Common myeloid progenitor, CD34-positive (primary cell): ENCODE data around the gene POLA2. TPM values are rescaled to one million over a fixed set of nuclear protein-coding genes. Genes with fewer than 3 reads are reported as not detected.

Experiments
- CTCF ChIA-PET: fragments of 350-600 bp; sonication (Branson Sonifier 250); formaldehyde crosslinking; loops from one replicate; lab custom pipeline; 2021; ENCODE audit warnings: antibody characterized with exemption; lab: Charles Lee
- POLR2A ChIA-PET: fragments of 350-600 bp; sonication (Branson Sonifier 250); formaldehyde crosslinking; loops from one replicate; lab custom pipeline; 2021; ENCODE audit warnings: antibody characterized with exemption; lab: Charles Lee
- DNase-seq, 3 donors: peaks; one replicate each; pipeline versions ENCODE4 v3.0.0 to v3.0.0-alpha.2; 2013
- H3K27ac ChIP-seq, 2 experiments: 1 replicate in 1 of 2; 2 replicates in 1 of 2; pipeline ENCODE4 v1.7.0; 2013; ENCODE audit warnings: inconsistent platforms in 2 of 2, low read length in 2 of 2, mild to moderate bottlenecking in 2 of 2, low read depth in 1 of 2, moderate library complexity in 1 of 2; ENCODE audit not compliant: severe bottlenecking in 2 of 2, insufficient read depth in 1 of 2, poor library complexity in 1 of 2
- H3K27me3 ChIP-seq, 5 experiments: replicated peaks in 2 of 5; 1 replicate in 3 of 5; 2 replicates in 2 of 5; pipeline versions ENCODE4 v1.6.1 to v1.7.0; 2013; ENCODE audit warnings: low read length in 4 of 5, mild to moderate bottlenecking in 2 of 5, moderate library complexity in 2 of 5, inconsistent platforms in 1 of 5; ENCODE audit not compliant: insufficient read depth in 5 of 5, control insufficient read depth in 4 of 5
- H3K36me3 ChIP-seq, 4 experiments: 1 replicate in 2 of 4; 2 replicates in 2 of 4; pipeline versions ENCODE4 v1.6.1 to v1.7.0; 2013; ENCODE audit warnings: low read length in 3 of 4, control low read depth in 1 of 4, mild to moderate bottlenecking in 1 of 4; ENCODE audit not compliant: control insufficient read depth in 4 of 4, insufficient read depth in 4 of 4
- H3K4me1 ChIP-seq, 4 experiments: 1 replicate in 3 of 4; 2 replicates in 1 of 4; pipeline versions ENCODE4 v1.6.1 to v1.7.1; 2013; ENCODE audit warnings: low read length in 3 of 4, mild to moderate bottlenecking in 3 of 4, control low read depth in 1 of 4, inconsistent platforms in 1 of 4, moderate library complexity in 1 of 4; ENCODE audit not compliant: control insufficient read depth in 4 of 4, insufficient read depth in 4 of 4; ENCODE audit errors: control extremely low read depth in 1 of 4
- H3K4me3 ChIP-seq, 7 experiments: 1 replicate in 4 of 7; 2 replicates in 3 of 7; pipeline versions ENCODE4 v1.5.1 to v1.7.0; 2013; ENCODE audit warnings: mild to moderate bottlenecking in 7 of 7, low read length in 6 of 7, moderate library complexity in 6 of 7, inconsistent platforms in 2 of 7, low read depth in 2 of 7, control low read depth in 1 of 7; ENCODE audit not compliant: insufficient read depth in 4 of 7, control insufficient read depth in 1 of 7; ENCODE audit errors: extremely low read depth in 1 of 7
- H3K9me3 ChIP-seq, 5 experiments: 1 replicate in 4 of 5; 2 replicates in 1 of 5; pipeline versions ENCODE4 v1.6.1 to v1.7.1; 2013; ENCODE audit warnings: low read length in 4 of 5, mild to moderate bottlenecking in 2 of 5, inconsistent platforms in 1 of 5, low read depth in 1 of 5, moderate library complexity in 1 of 5; ENCODE audit not compliant: control insufficient read depth in 4 of 5, insufficient read depth in 2 of 5; ENCODE audit errors: control extremely low read depth in 1 of 5
- WGBS: methylation state at CpG from one replicate; pipeline ENCODE4 v1.1.5; 2013; ENCODE audit not compliant: insufficient coverage; 5-methylcytosine and 5-hydroxymethylcytosine counted together
- polyA plus RNA-seq: library from polyadenylated mRNA; unstranded; fragments of 120-200 nt; gene quantifications from one replicate; pipeline ENCODE4 v1.2.1, GENCODE V29; 2013

Gene POLA2, protein sequence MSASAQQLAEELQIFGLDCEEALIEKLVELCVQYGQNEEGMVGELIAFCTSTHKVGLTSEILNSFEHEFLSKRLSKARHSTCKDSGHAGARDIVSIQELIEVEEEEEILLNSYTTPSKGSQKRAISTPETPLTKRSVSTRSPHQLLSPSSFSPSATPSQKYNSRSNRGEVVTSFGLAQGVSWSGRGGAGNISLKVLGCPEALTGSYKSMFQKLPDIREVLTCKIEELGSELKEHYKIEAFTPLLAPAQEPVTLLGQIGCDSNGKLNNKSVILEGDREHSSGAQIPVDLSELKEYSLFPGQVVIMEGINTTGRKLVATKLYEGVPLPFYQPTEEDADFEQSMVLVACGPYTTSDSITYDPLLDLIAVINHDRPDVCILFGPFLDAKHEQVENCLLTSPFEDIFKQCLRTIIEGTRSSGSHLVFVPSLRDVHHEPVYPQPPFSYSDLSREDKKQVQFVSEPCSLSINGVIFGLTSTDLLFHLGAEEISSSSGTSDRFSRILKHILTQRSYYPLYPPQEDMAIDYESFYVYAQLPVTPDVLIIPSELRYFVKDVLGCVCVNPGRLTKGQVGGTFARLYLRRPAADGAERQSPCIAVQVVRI
- 13.6 TPM for polyA plus RNA-seq

DNA sequence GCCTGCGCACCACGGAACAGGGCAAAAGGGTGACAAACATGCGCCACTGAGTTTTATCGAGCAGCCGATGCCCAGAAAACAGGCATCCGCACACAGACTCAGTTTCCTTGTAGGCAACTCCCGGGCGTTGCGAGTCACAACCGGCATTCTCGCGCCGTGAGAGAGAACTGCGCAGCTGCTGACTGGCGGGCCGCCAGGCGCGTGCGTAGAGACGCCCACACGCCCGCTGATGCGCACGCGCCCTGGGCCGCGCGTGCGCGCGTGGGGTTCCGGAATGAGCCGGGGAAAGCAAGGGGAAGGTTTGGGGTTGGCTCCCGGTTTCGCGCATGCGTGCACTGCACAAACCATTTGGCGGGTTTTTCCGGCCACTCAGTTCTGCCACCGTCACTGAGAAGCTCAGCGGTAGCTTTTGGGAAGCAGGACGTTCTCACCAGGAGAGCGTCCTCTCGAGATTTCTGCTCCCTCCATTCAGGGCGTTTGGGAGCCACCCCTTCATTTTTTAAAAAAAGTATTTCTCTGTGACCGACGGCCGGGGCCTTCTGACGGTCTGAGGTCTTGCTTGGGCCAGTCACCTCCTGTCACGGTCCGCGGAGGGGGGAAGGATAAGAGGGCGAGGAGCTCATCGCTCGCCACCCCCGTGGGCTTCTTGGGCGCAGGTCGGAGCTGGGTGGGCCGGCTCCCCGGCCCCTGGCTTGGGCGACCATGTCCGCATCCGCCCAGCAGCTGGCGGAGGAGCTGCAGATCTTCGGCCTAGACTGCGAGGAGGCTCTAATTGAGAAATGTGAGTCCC is at the start of gene POLA2:
Gene POLA2, plus strand, starts transcription at position 372 of the 790 bp plus-strand sequence. Its CDS starts 331 bp downstream, at position 703.
- ChIA-PET POLR2A (interaction anchor here (0.5 to 1.1 kb wide), 2 partner anchors 80 to 160 kb away, joined by 3 to 5 read pairs; partner anchors contain the start of gene CAPN1), CTCF (interaction anchor here (0.6 to 2.2 kb wide), 8 partner anchors 10 to 67 kb away, joined by 3 to 6 read pairs (median 3); no protein-coding TSS in a partner anchor)
- WGBS: 0% methylated on average over 59 of the region's 66 CpGs
- H3K9me3 ChIP-seq: no peaks in the 10 kb centered on the region
- peak within 1 kb of the TSS; percentile 59 to 92 (median 88) for H3K4me3 ChIP-seq
- peaks cover 15 to 35% (median 27%) of the 10 kb centered on the region in 4 experiments for H3K4me1 ChIP-seq
- H3K27me3 ChIP-seq: no peaks in the 10 kb centered on the region
- peaks cover 0 to 18% (median 2%) of the 10 kb centered on the region in 4 experiments for H3K36me3 ChIP-seq
- peak within 1 kb of the TSS; percentile 64 to 87 for H3K27ac ChIP-seq
- peak; percentile 94 to 97 (median 94) for DNase-seq

GRCh38 chr11:65212226-65212801 is 49.4 kb upstream of the POLA2 start:
- no peaks in the 10 kb centered on the region for H3K27me3 ChIP-seq
- ChIA-PET POLR2A (interaction anchor here (1.8 kb wide), 1 partner anchor 10 kb away, joined by 5 read pairs; no protein-coding TSS in a partner anchor), CTCF (interaction anchor here (0.6 to 12.3 kb wide), 10 partner anchors 8 to 104 kb away, joined by 3 to 151 read pairs (median 4); partner anchors contain the start of gene TM7SF2)
- no peak overlapping the region for H3K27ac ChIP-seq
- 28% methylated on average over 11 of the region's 13 CpGs for WGBS
- peaks cover 5 to 61% (median 43%) of the 10 kb centered on the region in 4 experiments for H3K4me1 ChIP-seq
- H3K36me3 ChIP-seq: peaks cover 0 to 46% (median 33%) of the 10 kb centered on the region in 4 experiments
- no peaks in the 10 kb centered on the region for H3K9me3 ChIP-seq
- H3K4me3 ChIP-seq: peak overlapping the region in 1 of 7 experiments; percentile 28
- DNase-seq: peak in 1 of 3 donors; percentile 15

DNA sequence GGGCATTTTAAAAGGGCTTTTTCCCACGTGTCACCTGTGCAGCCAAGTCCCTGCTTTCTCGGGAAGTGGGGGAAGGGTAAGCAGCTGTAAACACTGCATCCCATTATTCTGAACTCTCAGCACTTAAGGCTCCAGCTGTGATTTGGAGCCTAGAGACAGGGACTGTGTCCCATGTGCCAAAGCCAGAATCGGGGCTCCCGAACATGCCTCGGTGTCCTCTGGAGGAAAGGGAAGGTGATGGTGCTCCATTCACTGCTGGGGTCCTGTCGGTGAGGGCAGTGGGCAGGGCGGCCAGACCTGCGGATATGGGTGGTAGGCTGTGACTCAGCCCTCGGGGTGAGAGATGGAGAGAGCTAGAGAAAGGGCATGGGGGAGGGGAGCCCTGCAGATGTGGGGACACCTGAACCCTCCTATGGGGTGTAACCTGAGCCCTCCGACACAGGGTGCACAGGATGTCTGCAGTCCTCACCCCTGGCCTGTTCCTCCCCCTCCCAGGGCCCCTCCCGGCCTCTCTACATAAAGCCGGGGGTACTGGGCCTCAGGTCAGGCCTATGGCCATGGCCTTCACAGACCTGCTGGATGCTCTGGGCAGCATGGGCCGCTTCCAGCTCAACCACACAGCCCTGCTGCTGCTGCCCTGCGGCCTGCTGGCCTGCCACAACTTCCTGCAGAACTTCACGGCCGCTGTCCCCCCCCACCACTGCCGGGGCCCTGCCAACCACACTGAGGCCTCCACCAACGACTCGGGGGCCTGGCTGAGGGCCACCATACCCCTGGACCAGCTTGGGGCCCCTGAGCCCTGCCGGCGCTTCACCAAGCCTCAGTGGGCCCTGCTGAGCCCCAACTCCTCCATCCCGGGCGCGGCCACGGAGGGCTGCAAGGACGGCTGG is 48.2 kb upstream of the POLA2 start:
- WGBS: 5% methylated on average over 14 of the region's 26 CpGs
- H3K36me3 ChIP-seq: peaks cover 0 to 37% (median 27%) of the 10 kb centered on the region in 4 experiments
- ChIA-PET POLR2A (interaction anchor here (1.8 kb wide), 1 partner anchor 9 kb away, joined by 5 read pairs; no protein-coding TSS in a partner anchor), CTCF (interaction anchor here (1.0 to 12.3 kb wide), 5 partner anchors 9 to 119 kb away, joined by 3 to 151 read pairs (median 6); no protein-coding TSS in a partner anchor)
- no peaks in the 10 kb centered on the region for H3K9me3 ChIP-seq
- DNase-seq: peak in 2 of 3 donors; percentile 63 to 82
- no peak overlapping the region for H3K27ac ChIP-seq
- H3K27me3 ChIP-seq: no peaks in the 10 kb centered on the region
- H3K4me1 ChIP-seq: peaks cover 5 to 59% (median 43%) of the 10 kb centered on the region in 4 experiments
- H3K4me3 ChIP-seq: peak overlapping the region in 5 of 7 experiments; percentile 4 to 54 (median 43)

DNA sequence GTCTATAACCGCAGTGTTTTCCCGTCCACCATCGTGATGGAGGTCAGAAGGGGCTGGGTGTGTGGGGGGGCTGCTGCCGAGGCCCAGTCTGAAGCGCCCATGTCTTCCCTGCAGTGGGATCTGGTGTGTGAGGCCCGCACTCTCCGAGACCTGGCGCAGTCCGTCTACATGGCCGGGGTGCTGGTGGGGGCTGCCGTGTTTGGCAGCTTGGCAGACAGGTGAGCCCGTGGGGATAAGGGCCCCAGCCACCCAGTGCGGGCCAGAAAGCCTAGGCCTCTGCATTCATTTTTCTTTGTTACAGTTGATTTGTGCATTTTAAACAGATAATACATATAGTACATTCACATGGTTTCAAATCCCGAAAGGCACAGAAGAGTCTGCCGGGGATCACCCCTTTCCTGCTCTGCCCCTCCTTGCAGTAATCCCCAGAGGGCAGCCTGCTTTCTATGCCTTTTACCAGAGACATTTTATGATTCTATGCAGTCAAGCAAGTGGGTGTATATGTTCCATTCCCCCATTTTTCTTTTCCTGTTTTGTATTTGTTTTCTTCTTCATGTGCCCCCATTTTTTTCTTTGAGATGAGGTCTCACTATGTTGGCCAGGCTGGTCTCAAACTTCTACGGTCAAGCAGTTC is 47.4 kb upstream of the POLA2 start:
- peaks cover 5 to 55% (median 39%) of the 10 kb centered on the region in 4 experiments for H3K4me1 ChIP-seq
- ChIA-PET CTCF (interaction anchor here (0.7 to 12.3 kb wide), 7 partner anchors 9 to 118 kb away, joined by 3 to 151 read pairs (median 6); no protein-coding TSS in a partner anchor), POLR2A (interaction anchor here (1.8 kb wide), 1 partner anchor 8 kb away, joined by 5 read pairs; no protein-coding TSS in a partner anchor)
- H3K27ac ChIP-seq: no peak overlapping the region
- no peaks in the 10 kb centered on the region for H3K9me3 ChIP-seq
- WGBS: 40% methylated on average over 15 of the region's 16 CpGs
- H3K27me3 ChIP-seq: no peaks in the 10 kb centered on the region
- H3K36me3 ChIP-seq: peaks cover 0 to 29% (median 23%) of the 10 kb centered on the region in 4 experiments
- no peak for DNase-seq
- peak overlapping the region in 5 of 7 experiments; percentile 6 to 54 (median 43) for H3K4me3 ChIP-seq

DNA sequence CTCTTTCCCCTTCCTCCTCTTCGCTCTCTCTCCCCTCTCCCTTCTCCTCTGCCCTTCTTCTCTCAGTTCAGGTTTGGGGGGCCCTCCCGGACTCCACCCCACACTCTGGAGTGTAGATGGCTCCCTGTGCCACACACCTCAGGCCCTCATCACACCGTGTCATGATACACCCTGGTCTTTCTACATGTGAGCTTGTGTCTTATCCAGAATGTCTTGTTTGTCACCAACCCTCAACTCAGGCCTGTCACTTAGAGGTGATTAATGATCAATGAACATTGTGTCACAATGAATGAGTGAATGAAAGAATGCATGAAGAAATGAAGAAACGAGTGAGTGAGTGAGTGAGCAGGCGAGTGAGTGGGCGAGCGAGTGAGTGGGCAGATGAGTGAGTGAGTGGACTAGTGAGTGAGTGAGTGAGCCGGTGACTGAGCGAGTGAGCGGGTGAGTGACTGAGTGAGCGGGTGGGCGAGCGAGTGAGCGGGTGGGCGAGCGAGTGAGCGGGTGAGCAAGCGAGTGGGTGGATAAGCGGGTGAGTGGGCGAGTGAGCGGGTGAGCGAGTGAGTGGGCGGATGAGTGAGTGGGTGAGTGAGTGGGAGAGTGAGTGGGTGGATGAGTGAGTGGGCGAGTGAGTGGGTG is 46.2 kb upstream of the POLA2 start:
- no peaks in the 10 kb centered on the region for H3K27me3 ChIP-seq
- DNase-seq: peak in 2 of 3 donors; percentile 44 to 57
- POLR2A ChIA-PET: no interaction called here
- 95% methylated on average over 22 of the region's 24 CpGs for WGBS
- H3K27ac ChIP-seq: no peak overlapping the region
- H3K4me3 ChIP-seq: no peak overlapping the region
- peaks cover 5 to 68% (median 44%) of the 10 kb centered on the region in 4 experiments for H3K4me1 ChIP-seq
- no peaks in the 10 kb centered on the region for H3K9me3 ChIP-seq
- CTCF ChIA-PET: interaction anchor here (0.7 to 1.4 kb wide), 3 partner anchors 10 to 116 kb away, joined by 3 to 11 read pairs (median 3); no protein-coding TSS in a partner anchor
- peaks cover 0 to 17% (median 12%) of the 10 kb centered on the region in 4 experiments for H3K36me3 ChIP-seq
